ENCODE data around the gene RERE. TPM values are rescaled to one million over a fixed set of nuclear protein-coding genes. Genes with fewer than 3 reads are reported as not detected.

The RERE gene
- total and polyA plus RNA-seq, 2 experiments from 2014 or later = 148 to 170 TPM

- H2AFZ ChIP-seq = 0 out of 2 replicates have a peak overlapping the region, but pooled peaks have one; percentile 56
- Mint-ChIP-seq H3K9me3 (peaks cover 7% of the 10 kb centered on the region; the same call in 2 of the 3 replicates), H3K4me1 (peaks cover 6% of the 10 kb centered on the region)
Observed at GRCh38 chr1:8307628-8308027, 509.8 kb downstream of the RERE start.

More at GRCh38 chr1:8307628-8308027, 509.8 kb downstream of the RERE start:
- H3K27ac Mint-ChIP-seq = no peak overlapping the region
- H3K36me3 Mint-ChIP-seq (ENCODE audit: low read depth) = peaks cover 7% of the 10 kb centered on the region
- Histone ChIP-seq H3K36me3 (ENCODE audit: insufficient read depth) (no peaks in the 10 kb centered on the region), H3K4me2 (no peak overlapping the region), H3K79me2 (replicated peaks; ENCODE audit: insufficient read depth) (no peaks in the 10 kb centered on the region), H3K27me3 (ENCODE audit: insufficient read depth) (no peaks in the 10 kb centered on the region), H3F3A (replicated peaks; ENCODE audit: low read depth) (no peaks in the 10 kb centered on the region), H3K27ac (ENCODE audit: low read depth) (no peak overlapping the region), H3K4me3 (no peak overlapping the region), H4K20me1 (replicated peaks; ENCODE audit: insufficient read depth) (no peaks in the 10 kb centered on the region), H3K9me2 (ENCODE audit: insufficient read depth) (0 out of 2 replicates have a peak, but pooled peaks cover 3% of the 10 kb centered on the region), H3K4me1 (ENCODE audit: insufficient read depth) (0 out of 2 replicates have a peak, but pooled peaks cover 2% of the 10 kb centered on the region)
- no peak overlapping the region for H3K4me3 Mint-ChIP-seq
- peaks cover 8% of the 10 kb centered on the region for H3K27me3 Mint-ChIP-seq (ENCODE audit: insufficient read depth, low read depth, poor library complexity)
- TF ChIP-seq, protein P1, sequence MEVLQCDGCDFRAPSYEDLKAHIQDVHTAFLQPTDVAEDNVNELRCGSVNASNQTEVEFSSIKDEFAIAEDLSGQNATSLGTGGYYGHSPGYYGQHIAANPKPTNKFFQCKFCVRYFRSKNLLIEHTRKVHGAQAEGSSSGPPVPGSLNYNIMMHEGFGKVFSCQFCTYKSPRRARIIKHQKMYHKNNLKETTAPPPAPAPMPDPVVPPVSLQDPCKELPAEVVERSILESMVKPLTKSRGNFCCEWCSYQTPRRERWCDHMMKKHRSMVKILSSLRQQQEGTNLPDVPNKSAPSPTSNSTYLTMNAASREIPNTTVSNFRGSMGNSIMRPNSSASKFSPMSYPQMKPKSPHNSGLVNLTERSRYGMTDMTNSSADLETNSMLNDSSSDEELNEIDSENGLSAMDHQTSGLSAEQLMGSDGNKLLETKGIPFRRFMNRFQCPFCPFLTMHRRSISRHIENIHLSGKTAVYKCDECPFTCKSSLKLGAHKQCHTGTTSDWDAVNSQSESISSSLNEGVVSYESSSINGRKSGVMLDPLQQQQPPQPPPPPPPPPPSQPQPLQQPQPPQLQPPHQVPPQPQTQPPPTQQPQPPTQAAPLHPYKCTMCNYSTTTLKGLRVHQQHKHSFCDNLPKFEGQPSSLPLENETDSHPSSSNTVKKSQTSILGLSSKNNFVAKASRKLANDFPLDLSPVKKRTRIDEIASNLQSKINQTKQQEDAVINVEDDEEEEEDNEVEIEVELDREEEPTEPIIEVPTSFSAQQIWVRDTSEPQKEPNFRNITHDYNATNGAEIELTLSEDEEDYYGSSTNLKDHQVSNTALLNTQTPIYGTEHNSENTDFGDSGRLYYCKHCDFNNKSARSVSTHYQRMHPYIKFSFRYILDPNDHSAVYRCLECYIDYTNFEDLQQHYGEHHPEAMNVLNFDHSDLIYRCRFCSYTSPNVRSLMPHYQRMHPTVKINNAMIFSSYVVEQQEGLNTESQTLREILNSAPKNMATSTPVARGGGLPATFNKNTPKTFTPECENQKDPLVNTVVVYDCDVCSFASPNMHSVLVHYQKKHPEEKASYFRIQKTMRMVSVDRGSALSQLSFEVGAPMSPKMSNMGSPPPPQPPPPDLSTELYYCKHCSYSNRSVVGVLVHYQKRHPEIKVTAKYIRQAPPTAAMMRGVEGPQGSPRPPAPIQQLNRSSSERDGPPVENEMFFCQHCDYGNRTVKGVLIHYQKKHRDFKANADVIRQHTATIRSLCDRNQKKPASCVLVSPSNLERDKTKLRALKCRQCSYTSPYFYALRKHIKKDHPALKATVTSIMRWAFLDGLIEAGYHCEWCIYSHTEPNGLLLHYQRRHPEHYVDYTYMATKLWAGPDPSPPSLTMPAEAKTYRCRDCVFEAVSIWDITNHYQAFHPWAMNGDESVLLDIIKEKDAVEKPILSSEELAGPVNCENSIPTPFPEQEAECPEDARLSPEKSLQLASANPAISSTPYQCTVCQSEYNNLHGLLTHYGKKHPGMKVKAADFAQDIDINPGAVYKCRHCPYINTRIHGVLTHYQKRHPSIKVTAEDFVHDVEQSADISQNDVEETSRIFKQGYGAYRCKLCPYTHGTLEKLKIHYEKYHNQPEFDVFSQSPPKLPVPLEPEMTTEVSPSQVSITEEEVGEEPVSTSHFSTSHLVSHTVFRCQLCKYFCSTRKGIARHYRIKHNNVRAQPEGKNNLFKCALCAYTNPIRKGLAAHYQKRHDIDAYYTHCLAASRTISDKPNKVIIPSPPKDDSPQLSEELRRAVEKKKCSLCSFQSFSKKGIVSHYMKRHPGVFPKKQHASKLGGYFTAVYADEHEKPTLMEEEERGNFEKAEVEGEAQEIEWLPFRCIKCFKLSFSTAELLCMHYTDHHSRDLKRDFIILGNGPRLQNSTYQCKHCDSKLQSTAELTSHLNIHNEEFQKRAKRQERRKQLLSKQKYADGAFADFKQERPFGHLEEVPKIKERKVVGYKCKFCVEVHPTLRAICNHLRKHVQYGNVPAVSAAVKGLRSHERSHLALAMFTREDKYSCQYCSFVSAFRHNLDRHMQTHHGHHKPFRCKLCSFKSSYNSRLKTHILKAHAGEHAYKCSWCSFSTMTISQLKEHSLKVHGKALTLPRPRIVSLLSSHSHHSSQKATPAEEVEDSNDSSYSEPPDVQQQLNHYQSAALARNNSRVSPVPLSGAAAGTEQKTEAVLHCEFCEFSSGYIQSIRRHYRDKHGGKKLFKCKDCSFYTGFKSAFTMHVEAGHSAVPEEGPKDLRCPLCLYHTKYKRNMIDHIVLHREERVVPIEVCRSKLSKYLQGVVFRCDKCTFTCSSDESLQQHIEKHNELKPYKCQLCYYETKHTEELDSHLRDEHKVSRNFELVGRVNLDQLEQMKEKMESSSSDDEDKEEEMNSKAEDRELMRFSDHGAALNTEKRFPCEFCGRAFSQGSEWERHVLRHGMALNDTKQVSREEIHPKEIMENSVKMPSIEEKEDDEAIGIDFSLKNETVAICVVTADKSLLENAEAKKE (CRISPR knock-in tag; IDR thresholded peaks at IDR 0.05) = no peak
- TF ChIP-seq, protein P2, sequence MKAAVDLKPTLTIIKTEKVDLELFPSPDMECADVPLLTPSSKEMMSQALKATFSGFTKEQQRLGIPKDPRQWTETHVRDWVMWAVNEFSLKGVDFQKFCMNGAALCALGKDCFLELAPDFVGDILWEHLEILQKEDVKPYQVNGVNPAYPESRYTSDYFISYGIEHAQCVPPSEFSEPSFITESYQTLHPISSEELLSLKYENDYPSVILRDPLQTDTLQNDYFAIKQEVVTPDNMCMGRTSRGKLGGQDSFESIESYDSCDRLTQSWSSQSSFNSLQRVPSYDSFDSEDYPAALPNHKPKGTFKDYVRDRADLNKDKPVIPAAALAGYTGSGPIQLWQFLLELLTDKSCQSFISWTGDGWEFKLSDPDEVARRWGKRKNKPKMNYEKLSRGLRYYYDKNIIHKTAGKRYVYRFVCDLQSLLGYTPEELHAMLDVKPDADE (IDR thresholded peaks at IDR 0.05) = no peak
- TF ChIP-seq ZNF331 (CRISPR knock-in tag; IDR thresholded peaks at IDR 0.05; ENCODE audit: low read depth) (no peak), NANOG (IDR thresholded peaks at IDR 0.05; ENCODE audit: borderline replicate concordance) (no peak), CTCF (conservative IDR thresholded peaks at IDR 0.05; ENCODE audit: low read depth in 2 of 2) (no peak), EZH2phosphoT487 (IDR thresholded peaks at IDR 0.05; ENCODE audit: unreplicated experiment) (no peak), ZNF114 (CRISPR knock-in tag; IDR thresholded peaks at IDR 0.05) (no peak), STAT1 (IDR thresholded peaks at IDR 0.05; ENCODE audit: unreplicated experiment) (no peak), CREB1 (CRISPR knock-in tag; IDR thresholded peaks at IDR 0.05; ENCODE audit: low read depth) (no peak), JUNB (IDR thresholded peaks at IDR 0.05; ENCODE audit: unreplicated experiment) (no peak), REST (IDR thresholded peaks at IDR 0.05; ENCODE audit: unreplicated experiment) (no peak), EZH2 (IDR thresholded peaks at IDR 0.05; ENCODE audit: low read depth, unreplicated experiment) (no peak), POLR2AphosphoS5 (IDR thresholded peaks at IDR 0.05; ENCODE audit: low read depth) (no peak)
- DNase-seq (ENCODE audit: low spot score) = no peak
- no peak for ATAC-seq
